GM08714 (cell line): Measurements from ENCODE around the gene DBF4B.
"Not testable (repeated sequence)": the region's sequence is repeated elsewhere in the genome, so short reads cannot be mapped to it uniquely, and the experiment has no call there.

Experiments used
- H3K4me3 ChIP-seq: fragments of 200-500 bp; sonication (Bioruptor generic); 2 replicates; pipeline ENCODE4 v1.5.1; 2014; ENCODE audit warnings: mild to moderate bottlenecking, low read length, inconsistent platforms
- ZNF274 ChIP-seq: IDR thresholded peaks from 2 replicates; pipeline ENCODE4 v1.6.1; 2012; ENCODE audit warnings: mild to moderate bottlenecking, low read depth, low read length

The DBF4B gene

GRCh38 chr17:44708401-44709263 is at the start of gene DBF4B:
DBF4B (plus strand) TSS chr17:44708665; CDS start chr17:44708821, 156 bp downstream.
- peak within 1 kb of the TSS; percentile 92 for H3K4me3 ChIP-seq
- TF ChIP-seq ZNF274 = no peak

- no peak overlapping the region for H3K4me3 ChIP-seq
- TF ChIP-seq ZNF274 = no peak
Measured at GRCh38 chr17:44661835-44662234, 46.6 kb upstream of the DBF4B start.

- no peak for TF ChIP-seq ZNF274
- H3K4me3 ChIP-seq = no peak overlapping the region
Measured at GRCh38 chr17:44663095-44663494, 45.4 kb upstream of the DBF4B start.

- no peak overlapping the region for H3K4me3 ChIP-seq
- TF ChIP-seq ZNF274 = no peak
Measured at GRCh38 chr17:44664867-44665266, 43.6 kb upstream of the DBF4B start.

GRCh38 chr17:44666006-44666405 is 42.5 kb upstream of the DBF4B start:
- H3K4me3 ChIP-seq = no peak overlapping the region
- TF ChIP-seq ZNF274 = no peak

- no peak overlapping the region for H3K4me3 ChIP-seq
- TF ChIP-seq ZNF274 = no peak
Measured at GRCh38 chr17:44672479-44673093, 35.9 kb upstream of the DBF4B start.

- H3K4me3 ChIP-seq = no peak overlapping the region
- no peak for TF ChIP-seq ZNF274
Measured at GRCh38 chr17:44673893-44674292, 34.6 kb upstream of the DBF4B start.

GRCh38 chr17:44677136-44677535 is 31.3 kb upstream of the DBF4B start:
- no peak for TF ChIP-seq ZNF274
- no peak overlapping the region for H3K4me3 ChIP-seq

- not testable (repeated sequence) for H3K4me3 ChIP-seq
Measured at GRCh38 chr17:44683303-44683702, 25.2 kb upstream of the DBF4B start.

GRCh38 chr17:44687756-44688155 is 20.7 kb upstream of the DBF4B start:
- TF ChIP-seq ZNF274 = no peak
- no peak overlapping the region for H3K4me3 ChIP-seq

GRCh38 chr17:44688200-44688599 is 20.3 kb upstream of the DBF4B start:
- H3K4me3 ChIP-seq = peak overlapping the region; percentile 86; the same call in 1 of the 2 replicates
- TF ChIP-seq ZNF274 = no peak

GRCh38 chr17:44688675-44689476 is 19.6 kb upstream of the DBF4B start:
- peak overlapping the region; percentile 86 for H3K4me3 ChIP-seq
- no peak for TF ChIP-seq ZNF274

- TF ChIP-seq ZNF274 = no peak
- peak within 1 kb of the TSS; percentile 86 for H3K4me3 ChIP-seq
Measured at GRCh38 chr17:44689477-44690217, 18.8 kb upstream of the DBF4B start, which contains the start of gene CCDC43. CCDC43 (minus strand) TSS chr17:44689776; CDS start chr17:44689753, 23 bp downstream.

- H3K4me3 ChIP-seq = not testable (repeated sequence)
Measured at GRCh38 chr17:44690746-44691306, 17.6 kb upstream of the DBF4B start.
